ENCODE measurements around the gene COL11A1. TPM values are rescaled to one million over a fixed set of nuclear protein-coding genes. Genes with fewer than 3 reads are reported as not detected.

The COL11A1 gene
- total and polyA plus RNA-seq, 2 of the 4 experiments (the other 2 are of a cell fraction), result 4.6 to 5.2 TPM

DNA sequence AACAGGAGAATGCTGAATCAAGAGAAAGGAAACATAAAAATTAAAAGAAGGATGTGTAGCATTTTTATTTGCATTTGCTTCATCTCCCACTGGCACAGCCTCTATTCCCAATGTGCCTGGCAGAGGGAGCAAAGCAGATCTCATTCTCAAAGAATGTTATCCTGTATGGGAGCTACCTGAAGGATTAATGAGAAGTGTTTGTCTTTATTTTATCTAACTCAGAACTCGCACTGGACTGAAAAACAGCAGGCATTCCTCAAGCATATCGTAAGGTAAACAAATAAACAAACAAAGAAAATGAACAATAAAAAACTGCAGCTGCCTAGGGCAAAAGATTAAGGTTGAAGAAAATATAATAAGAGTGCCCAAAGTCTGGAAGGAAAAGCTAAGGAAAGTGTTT, 12.7 kb upstream of the COL11A1 start:
- no peaks in the 10 kb centered on the region for H3K4me1 ChIP-seq (ENCODE audit: control insufficient read depth, insufficient read depth, low read length)
- no peak overlapping the region for H2BK20ac ChIP-seq (ENCODE audit: low read depth, low read length)
- ChIA-PET POLR2A (ENCODE audit: unreplicated experiment) (no interaction called here), CTCF (no interaction called here)
- WGBS, 2 experiments (ENCODE audit: extremely low coverage in 2 of 2, insufficient read length in 1 of 2), result no CpG with 5 or more reads among the region's 2 CpGs
- no peaks in the 10 kb centered on the region for H4K20me1 ChIP-seq (ENCODE audit: insufficient read depth, low read length)
- H2BK15ac ChIP-seq (ENCODE audit: low read depth, low read length), result no peak overlapping the region
- no peaks in the 10 kb centered on the region for H3K36me3 ChIP-seq (ENCODE audit: control insufficient read depth, insufficient read depth, low read length)
- H3K79me1 ChIP-seq (ENCODE audit: low read depth in 1 of 2, low read length in 2 of 2), result no peaks in the 10 kb centered on the region
- no peak overlapping the region for H4K5ac ChIP-seq (ENCODE audit: low read depth, low read length)
- no peaks in the 10 kb centered on the region for H3K9me1 ChIP-seq (ENCODE audit: insufficient read depth, low read length)
- no peak overlapping the region for H3K18ac ChIP-seq (ENCODE audit: low read depth, low read length)
- H3K4me2 ChIP-seq (ENCODE audit: low read depth, low read length), result no peak overlapping the region
- H3K9ac ChIP-seq (ENCODE audit: low read depth, low read length), result no peak overlapping the region
- no peak overlapping the region for H2AK9ac ChIP-seq (replicated peaks; ENCODE audit: low read depth, low read length, poor library complexity)
- H2BK5ac ChIP-seq (ENCODE audit: low read depth, low read length, poor library complexity, severe bottlenecking), result no peak overlapping the region
- no peaks in the 10 kb centered on the region for H3K27me3 ChIP-seq (ENCODE audit: control insufficient read depth, insufficient read depth, low read length)
- TF ChIP-seq ELK1 (IDR thresholded peaks at IDR 0.05; ENCODE audit: borderline replicate concordance, low read depth, low read length), result no peak
- TF ChIP-seq FOS (IDR thresholded peaks at IDR 0.05; ENCODE audit: low read depth, low read length), result no peak
- TF ChIP-seq MAZ (IDR thresholded peaks at IDR 0.05; ENCODE audit: borderline replicate concordance, low read depth, low read length), result no peak
- no peak for TF ChIP-seq BHLHE40 (IDR thresholded peaks at IDR 0.05; ENCODE audit: low read depth, low read length)
- TF ChIP-seq RAD21 (IDR thresholded peaks at IDR 0.05; ENCODE audit: low read length), result no peak
- no peak for TF ChIP-seq CTCF (conservative IDR thresholded peaks at IDR 0.05; ENCODE audit: low read depth, low read length)
- TF ChIP-seq POLR2A (IDR thresholded peaks at IDR 0.05; ENCODE audit: low read depth, low read length), result no peak
- no peak for TF ChIP-seq RFX5 (IDR thresholded peaks at IDR 0.05; ENCODE audit: low read depth, low read length)
- no peak for TF ChIP-seq USF2 (IDR thresholded peaks at IDR 0.05; ENCODE audit: low read depth, low read length)
- TF ChIP-seq CHD1 (IDR thresholded peaks at IDR 0.05; ENCODE audit: low read depth, low read length), result no peak
- TF ChIP-seq MAFK (IDR thresholded peaks at IDR 0.05; ENCODE audit: low read depth, low read length), result no peak
- TF ChIP-seq MXI1 (IDR thresholded peaks at IDR 0.05; ENCODE audit: borderline replicate concordance, low read depth, low read length), result no peak
- no peak for TF ChIP-seq RCOR1 (IDR thresholded peaks at IDR 0.05; ENCODE audit: insufficient replicate concordance, low read length)
- no peak for TF ChIP-seq NFE2L2 (IDR thresholded peaks at IDR 0.05; ENCODE audit: low read depth, low read length)
- TF ChIP-seq CEBPB (IDR thresholded peaks at IDR 0.05; ENCODE audit: low read depth, low read length), result no peak
- TF ChIP-seq SMC3 (IDR thresholded peaks at IDR 0.05; ENCODE audit: low read depth, low read length), result no peak
- no TSS peak for BruUV-seq (replicated peaks)
- intact Hi-C loops (cut with micrococcal nuclease) (no loop called here), dilution Hi-C loops (cut with HindIII; ENCODE audit: low sequenced_read_pairs, unreplicated experiment) (no loop called here), in situ Hi-C loops (cut with MboI; ENCODE audit: low sequenced_read_pairs) (no loop called here)
- H3K9me3 ChIP-seq (ENCODE audit: control insufficient read depth, insufficient read depth, low read length), result no peaks in the 10 kb centered on the region; the same call in 1 of the 2 replicates
- ATAC-seq (ENCODE audit: low read depth) (no peak), DNase-seq (no peak)
- no peak overlapping the region for H2AK5ac ChIP-seq (ENCODE audit: low read depth, low read length)
- no peak overlapping the region for H3K4ac ChIP-seq (ENCODE audit: low read depth, low read length)
- no peak overlapping the region for H4K8ac ChIP-seq (ENCODE audit: low read depth in 2 of 2, low read length in 2 of 2)
- no peak overlapping the region for H4K91ac ChIP-seq (ENCODE audit: insufficient read depth, low read depth, low read length)
- no peak overlapping the region for H3K4me3 ChIP-seq (ENCODE audit: insufficient read depth, low read depth, low read length)
- no peak overlapping the region for H3K23ac ChIP-seq (ENCODE audit: low read depth, low read length)
- H3K56ac ChIP-seq (ENCODE audit: extremely low read depth, insufficient read depth, low read length), result no peak overlapping the region
- no peak overlapping the region for H2AFZ ChIP-seq (replicated peaks; ENCODE audit: low read length, poor library complexity)
- no peak overlapping the region for H3K27ac ChIP-seq (ENCODE audit: insufficient read depth, low read length)
- H3K14ac ChIP-seq (replicated peaks; ENCODE audit: low read depth, low read length), result no peak overlapping the region
- H2BK120ac ChIP-seq (ENCODE audit: low read depth, low read length), result no peak overlapping the region

Data from IMR-90 (cell line).